HUES48 (cell line): ENCODE measurements around the gene GAB2.
"Not testable (repeated sequence)": the region's sequence is repeated elsewhere in the genome, so short reads cannot be mapped to it uniquely, and the experiment has no call there.

Experiments used
- H3K27ac ChIP-seq: one replicate; pipeline ENCODE4 v1.7.0; 2013; ENCODE audit warnings: low read depth, low read length, inconsistent platforms
- H3K27me3 ChIP-seq: 2 replicates; pipeline ENCODE4 v1.6.1; 2013; ENCODE audit warnings: mild to moderate bottlenecking, low read length; ENCODE audit not compliant: control insufficient read depth, insufficient read depth
- H3K36me3 ChIP-seq: 2 replicates; pipeline ENCODE4 v1.6.1; 2013; ENCODE audit warnings: low read length; ENCODE audit not compliant: control insufficient read depth, insufficient read depth
- H3K4me1 ChIP-seq: 2 replicates; pipeline ENCODE4 v1.6.1; 2013; ENCODE audit warnings: mild to moderate bottlenecking, low read length; ENCODE audit not compliant: control insufficient read depth, insufficient read depth
- H3K4me3 ChIP-seq: 2 replicates; pipeline ENCODE4 v1.5.1; 2013; ENCODE audit warnings: mild to moderate bottlenecking, low read depth, low read length
- H3K9ac ChIP-seq: 2 replicates; pipeline ENCODE4 v1.6.1; 2013; ENCODE audit warnings: mild to moderate bottlenecking, low read depth, low read length, moderate library complexity
- H3K9me3 ChIP-seq: 2 replicates; pipeline ENCODE4 v1.6.1; 2013; ENCODE audit warnings: low read length; ENCODE audit not compliant: control insufficient read depth, insufficient read depth

GAB2 gene

DNA sequence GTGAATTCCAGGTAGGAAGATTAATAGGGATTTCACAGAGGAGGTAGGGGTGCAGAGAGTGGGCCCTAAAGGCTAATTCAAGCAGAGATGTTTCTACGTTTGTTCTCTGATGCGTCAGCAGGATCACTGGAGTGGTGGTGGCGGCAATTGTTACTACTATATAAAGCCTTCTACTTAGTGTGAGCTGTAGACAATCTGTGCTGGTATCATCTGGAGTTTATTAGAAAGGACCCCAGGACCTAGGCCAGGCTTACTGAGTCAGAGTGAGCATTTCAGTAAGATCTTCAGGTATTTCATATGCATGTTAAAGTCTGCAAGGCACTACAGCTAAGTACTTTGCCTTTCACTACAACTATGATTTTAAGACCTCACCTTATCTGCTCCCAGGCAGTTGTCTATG is 169.4 kb downstream of the GAB2 start:
- H3K36me3 ChIP-seq: no peaks in the 10 kb centered on the region; the same call in 1 of the 2 replicates
- no peak overlapping the region for H3K27ac ChIP-seq
- H3K9me3 ChIP-seq: no peaks in the 10 kb centered on the region
- no peak overlapping the region for H3K9ac ChIP-seq
- H3K4me3 ChIP-seq: no peak overlapping the region
- no peaks in the 10 kb centered on the region for H3K27me3 ChIP-seq
- H3K4me1 ChIP-seq: no peaks in the 10 kb centered on the region

DNA sequence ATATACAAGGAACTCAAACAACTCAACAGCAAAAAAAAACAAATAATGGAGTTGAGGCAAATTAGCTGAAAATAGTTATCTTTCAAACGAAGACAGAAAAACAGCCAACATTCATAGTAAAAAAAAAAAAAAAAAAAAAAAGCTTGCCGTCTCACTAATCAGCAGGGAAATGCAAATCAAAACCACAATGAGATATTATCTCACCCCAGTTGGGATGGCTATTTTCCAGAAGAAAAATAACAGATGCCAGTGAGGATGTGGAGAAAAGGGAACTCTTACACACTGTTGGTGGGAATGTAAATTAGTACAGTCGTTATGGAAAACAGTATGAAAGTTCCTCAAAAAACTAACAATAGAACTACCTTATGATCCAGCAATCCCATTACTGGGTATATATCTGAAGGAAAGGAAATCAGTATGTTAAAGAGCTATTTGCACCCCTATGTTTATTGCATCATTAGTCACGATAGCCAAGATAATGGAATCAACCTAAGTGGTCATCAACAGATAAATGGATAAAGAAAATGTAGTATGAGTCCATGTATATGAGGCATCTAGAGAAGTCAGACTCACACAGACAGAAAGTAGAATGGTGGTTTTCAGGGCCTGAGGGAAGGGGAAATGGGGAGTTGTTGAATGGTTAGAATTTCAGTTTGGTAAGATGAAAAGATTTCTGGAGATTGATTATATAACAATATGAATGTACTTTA is 172.9 kb downstream of the GAB2 start:
- H3K9me3 ChIP-seq: no peaks in the 10 kb centered on the region

DNA sequence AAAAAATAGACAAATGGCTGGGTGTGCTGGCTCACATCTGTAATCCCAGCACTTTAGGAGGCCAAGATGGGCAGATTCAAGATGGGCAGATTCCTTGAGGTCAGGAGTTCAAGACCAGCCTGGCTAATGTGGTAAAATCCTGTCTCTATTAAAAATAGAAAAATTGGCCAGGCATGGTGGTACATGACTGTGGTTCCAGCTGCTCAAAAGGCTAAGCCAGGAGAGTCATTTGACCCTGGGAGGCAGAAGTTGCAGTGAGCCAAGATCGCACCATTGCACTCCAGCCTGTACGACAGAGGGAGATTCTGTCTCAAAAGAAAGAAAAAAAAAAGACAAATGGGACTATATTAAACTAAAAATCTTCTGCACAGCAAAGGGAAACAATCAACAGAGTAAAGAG is 173.5 kb downstream of the GAB2 start:
- Histone ChIP-seq H3K4me3 (no peak overlapping the region), H3K36me3 (no peaks in the 10 kb centered on the region), H3K9me3 (no peaks in the 10 kb centered on the region), H3K4me1 (no peaks in the 10 kb centered on the region), H3K9ac (no peak overlapping the region), H3K27ac (no peak overlapping the region), H3K27me3 (no peaks in the 10 kb centered on the region)

More for the DNA sequence above, 172.9 kb downstream of the GAB2 start:
- H3K27me3 ChIP-seq: no peaks in the 10 kb centered on the region
- H3K27ac ChIP-seq: no peak overlapping the region
- no peak overlapping the region for H3K4me3 ChIP-seq
- H3K4me1 ChIP-seq: no peaks in the 10 kb centered on the region
- no peaks in the 10 kb centered on the region; the same call in 1 of the 2 replicates for H3K36me3 ChIP-seq
- no peak overlapping the region for H3K9ac ChIP-seq

DNA sequence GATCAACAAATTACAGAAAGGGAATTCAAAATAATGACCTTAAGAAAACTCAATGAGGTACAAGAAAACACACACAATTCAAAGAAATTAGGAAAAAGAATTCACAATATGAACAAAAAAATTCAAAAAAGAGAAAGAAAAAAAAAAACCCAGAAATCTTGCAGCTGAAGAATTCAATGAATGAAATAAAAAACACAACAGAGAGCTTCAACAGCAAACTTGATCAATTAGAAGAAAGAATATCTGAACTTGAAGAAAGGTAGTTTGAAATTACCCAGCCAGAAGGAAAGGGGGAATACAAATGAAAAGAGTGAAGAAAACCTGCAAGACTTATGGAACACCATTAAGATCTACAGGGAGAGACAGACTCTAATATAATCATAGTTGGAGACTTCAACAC is 176.1 kb downstream of the GAB2 start:
- H3K27ac ChIP-seq: no peak overlapping the region
- H3K4me3 ChIP-seq: no peak overlapping the region
- H3K27me3 ChIP-seq: no peaks in the 10 kb centered on the region
- no peak overlapping the region for H3K9ac ChIP-seq
- H3K4me1 ChIP-seq: no peaks in the 10 kb centered on the region
- no peaks in the 10 kb centered on the region for H3K9me3 ChIP-seq
- no peaks in the 10 kb centered on the region for H3K36me3 ChIP-seq

DNA sequence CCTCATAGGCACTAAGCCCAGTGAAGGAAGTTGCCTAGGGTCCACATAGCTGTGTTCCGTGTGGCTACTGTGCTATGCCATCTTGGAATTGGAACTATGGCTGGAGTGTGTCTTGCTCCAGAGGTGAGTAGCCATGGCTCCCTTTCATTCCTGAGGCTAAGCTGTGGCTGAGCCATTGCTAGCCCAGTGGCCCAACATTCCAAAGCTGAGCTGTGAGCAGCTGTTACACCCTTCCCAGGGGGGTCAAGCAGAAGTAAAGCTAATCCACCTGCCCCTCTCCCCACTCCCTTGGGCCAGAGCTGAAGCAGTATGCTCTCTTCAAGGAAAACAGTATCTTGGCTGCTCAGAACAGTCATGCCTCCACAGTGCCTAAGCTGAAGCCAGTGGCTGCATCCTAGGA is 177.8 kb downstream of the GAB2 start:
- no peaks in the 10 kb centered on the region for H3K4me1 ChIP-seq
- H3K27me3 ChIP-seq: no peaks in the 10 kb centered on the region
- H3K9me3 ChIP-seq: no peaks in the 10 kb centered on the region
- H3K36me3 ChIP-seq: no peaks in the 10 kb centered on the region
- H3K27ac ChIP-seq: no peak overlapping the region
- no peak overlapping the region for H3K4me3 ChIP-seq
- H3K9ac ChIP-seq: no peak overlapping the region

DNA sequence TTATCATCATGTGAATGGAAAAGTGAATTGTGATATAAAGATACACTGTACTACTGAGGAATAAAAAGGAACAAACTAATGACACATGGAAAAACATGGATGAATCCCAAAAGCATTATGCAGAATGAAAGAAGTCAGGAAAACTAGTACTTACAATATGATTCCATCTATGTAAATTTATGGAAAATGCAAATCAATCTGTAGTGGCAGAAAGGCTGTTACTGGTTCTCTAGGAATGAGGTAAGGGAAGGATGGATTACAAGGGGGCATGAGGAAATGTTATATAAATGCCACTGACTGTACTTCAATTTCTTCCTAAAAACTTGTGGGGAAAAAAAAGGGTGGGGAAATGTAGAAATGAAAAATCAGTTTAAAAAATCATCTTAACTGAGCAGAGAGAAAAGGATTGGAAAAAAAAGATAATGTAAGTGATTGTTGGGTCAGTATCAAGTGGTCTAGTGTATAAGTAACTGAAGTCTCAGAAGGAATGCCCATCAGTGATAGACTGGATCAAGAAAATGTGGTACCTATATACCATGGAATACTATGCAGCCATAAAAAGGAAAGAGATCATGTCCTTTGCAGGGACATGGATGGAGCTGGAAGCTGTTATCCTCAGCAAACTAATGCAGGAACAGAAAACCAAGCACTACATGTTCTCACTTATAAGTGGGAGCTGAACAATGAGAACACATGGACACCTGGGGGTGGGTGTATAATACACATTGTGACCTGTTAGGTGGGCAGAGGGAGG is 180.2 kb downstream of the GAB2 start:
- Histone ChIP-seq H3K4me1 (no peaks in the 10 kb centered on the region), H3K27ac (no peak overlapping the region), H3K27me3 (no peaks in the 10 kb centered on the region), H3K4me3 (no peak overlapping the region), H3K36me3 (no peaks in the 10 kb centered on the region), H3K9ac (no peak overlapping the region), H3K9me3 (no peaks in the 10 kb centered on the region)

DNA sequence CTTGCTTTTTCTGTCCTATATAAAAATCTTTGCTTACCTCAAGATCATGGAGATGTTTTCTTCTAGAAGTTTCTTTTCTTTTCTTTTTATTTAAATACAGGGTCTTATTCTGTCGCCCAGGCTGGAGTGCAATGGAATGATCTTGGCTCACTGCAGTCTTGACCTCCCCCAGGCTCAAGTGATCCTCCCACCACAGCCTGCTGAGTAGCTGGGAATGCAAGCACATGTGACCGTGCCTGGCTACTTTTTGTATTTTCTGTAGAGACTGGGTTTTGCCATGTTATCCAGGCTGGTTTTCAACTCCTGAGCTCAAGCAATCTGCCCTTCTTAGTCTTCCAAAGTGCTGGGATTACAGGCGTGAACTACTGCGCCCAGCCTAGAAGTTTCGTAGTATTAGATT is 183.6 kb downstream of the GAB2 start:
- Histone ChIP-seq H3K27ac (no peak overlapping the region), H3K27me3 (no peaks in the 10 kb centered on the region), H3K4me3 (no peak overlapping the region), H3K9ac (no peak overlapping the region), H3K4me1 (no peaks in the 10 kb centered on the region), H3K36me3 (no peaks in the 10 kb centered on the region), H3K9me3 (no peaks in the 10 kb centered on the region)

DNA sequence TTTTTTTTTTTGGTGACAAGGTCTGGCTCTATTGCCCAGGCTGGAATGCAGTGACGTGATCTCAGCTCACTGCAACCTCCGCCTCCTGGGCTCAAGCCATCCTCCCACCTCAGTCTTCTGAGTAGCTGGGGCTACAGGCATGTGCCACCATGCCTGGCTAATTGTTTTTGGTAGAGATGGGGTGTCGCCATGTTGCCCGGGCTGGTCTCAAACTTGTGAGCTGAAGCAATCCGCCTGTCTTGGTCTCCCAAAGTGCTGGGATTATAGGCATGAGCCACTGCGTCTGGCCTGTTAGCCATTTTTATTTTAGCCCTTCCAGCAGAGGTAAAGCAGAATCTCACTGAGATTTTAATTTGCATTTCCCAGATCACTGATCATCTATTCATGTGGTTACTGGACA is 184.6 kb downstream of the GAB2 start:
- not testable (repeated sequence) for H3K27ac ChIP-seq, H3K9me3 ChIP-seq, H3K27me3 ChIP-seq, H3K4me3 ChIP-seq, H3K9ac ChIP-seq, H3K36me3 ChIP-seq, H3K4me1 ChIP-seq

DNA sequence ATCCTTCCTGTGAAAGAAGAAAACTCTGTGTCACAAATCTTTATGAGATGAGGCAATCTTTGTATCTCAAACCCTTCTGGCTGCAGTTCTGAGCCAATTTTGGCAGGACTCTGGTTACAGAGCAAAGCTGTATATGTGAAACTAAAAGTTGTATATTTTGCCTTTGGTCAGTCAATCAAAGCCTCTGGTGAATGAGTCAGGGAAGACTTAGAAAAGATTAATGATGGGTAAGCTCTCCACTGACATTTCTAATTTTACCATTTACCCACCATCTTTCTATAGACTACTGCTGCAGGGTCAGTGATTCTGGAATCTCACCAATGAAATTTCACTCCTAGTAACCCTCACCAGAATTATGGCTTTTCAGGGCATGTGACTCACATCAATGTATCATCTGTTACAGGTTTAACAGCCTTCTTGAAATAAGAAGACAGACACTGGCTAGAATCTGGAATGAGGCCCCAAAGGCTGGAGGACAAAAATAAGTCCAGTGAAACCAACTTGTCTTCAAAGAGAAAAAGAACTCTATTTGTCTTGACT is 185.6 kb downstream of the GAB2 start:
- Histone ChIP-seq H3K9ac (no peak overlapping the region), H3K27me3 (no peaks in the 10 kb centered on the region), H3K36me3 (no peaks in the 10 kb centered on the region), H3K4me1 (no peaks in the 10 kb centered on the region), H3K27ac (no peak overlapping the region), H3K9me3 (no peaks in the 10 kb centered on the region), H3K4me3 (no peak overlapping the region)

DNA sequence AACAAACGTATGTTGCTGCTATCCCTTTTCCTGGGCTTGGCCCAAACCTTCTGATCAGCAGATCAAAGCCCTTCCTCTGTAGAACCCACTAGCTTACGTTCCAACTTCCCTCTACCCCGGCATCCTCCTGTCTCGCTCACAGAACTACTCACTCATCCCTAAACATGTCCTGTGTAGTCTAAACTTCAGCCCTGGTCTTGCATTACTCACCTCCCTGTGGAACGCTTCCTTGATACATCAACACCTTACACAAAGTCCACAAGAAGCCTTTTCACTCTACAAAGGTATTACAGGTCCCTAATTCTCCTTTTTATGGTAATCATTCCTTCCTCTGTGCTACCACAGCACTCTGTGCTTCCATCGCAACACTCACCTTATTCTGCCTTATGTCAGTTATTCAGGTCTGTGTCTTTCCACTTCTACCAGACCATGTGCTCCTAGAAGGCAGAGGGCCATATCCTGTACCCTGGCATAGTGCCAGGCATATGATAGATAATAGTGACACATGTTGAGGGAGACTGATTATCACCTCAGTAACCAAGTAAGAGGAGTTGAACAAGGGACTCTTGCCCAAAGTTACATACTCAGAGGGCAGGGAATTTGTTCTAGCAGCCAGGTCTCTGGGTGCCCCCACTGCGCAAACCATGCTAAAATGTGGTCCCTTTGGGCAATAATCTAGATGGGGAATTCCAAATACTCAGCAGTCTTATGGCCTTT is 187.3 kb downstream of the GAB2 start:
- Histone ChIP-seq H3K36me3 (no peaks in the 10 kb centered on the region), H3K27me3 (no peaks in the 10 kb centered on the region), H3K4me1 (no peaks in the 10 kb centered on the region), H3K9me3 (no peaks in the 10 kb centered on the region), H3K9ac (no peak overlapping the region), H3K27ac (no peak overlapping the region), H3K4me3 (no peak overlapping the region)

DNA sequence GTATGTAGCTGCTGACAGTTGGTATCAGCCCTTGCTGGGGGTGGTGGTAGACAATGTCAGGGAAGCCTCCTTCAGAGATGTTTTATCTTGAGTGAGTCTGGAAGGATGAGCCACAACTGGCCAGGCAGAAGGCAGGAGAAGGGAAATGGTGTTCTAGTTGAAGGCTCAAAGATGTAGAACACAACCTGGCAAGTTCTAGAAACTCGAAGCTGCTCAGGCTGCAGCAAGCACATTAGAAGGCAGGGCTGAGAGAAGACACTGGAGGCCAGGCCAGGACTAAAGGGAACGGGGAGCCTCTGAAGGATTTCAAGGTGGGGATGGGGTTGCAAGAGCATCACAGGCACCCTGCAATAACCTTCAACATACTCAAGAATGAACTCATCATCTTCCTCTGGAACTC is 188.5 kb downstream of the GAB2 start:
- no peaks in the 10 kb centered on the region for H3K36me3 ChIP-seq
- no peak overlapping the region for H3K27ac ChIP-seq

More for the DNA sequence above, 188.5 kb downstream of the GAB2 start:
- Histone ChIP-seq H3K9ac (no peak overlapping the region), H3K27me3 (no peaks in the 10 kb centered on the region), H3K9me3 (no peaks in the 10 kb centered on the region), H3K4me3 (no peak overlapping the region), H3K4me1 (no peaks in the 10 kb centered on the region)
